GM23338 (cell line): Measurements from ENCODE around the gene DPYSL3. TPM values are rescaled to one million over a fixed set of nuclear protein-coding genes. Genes with fewer than 3 reads are reported as not detected.

Source experiments
- ATAC-seq: fragments of 200-7000 bp; cut with Tn5 transposase; 3 replicates; pipeline ENCODE4 v1.9.1; 2020
- DNase-seq: peaks from one replicate; pipeline ENCODE4 v3.0.0-alpha.2; 2015; ENCODE audit warnings: low spot score
- H2AFZ ChIP-seq: fragments of 200-600 bp; sonication (generic); 2 replicates; pipeline ENCODE4 v1.8.0; 2016; ENCODE audit warnings: antibody characterized with exemption, mild to moderate bottlenecking, moderate library complexity
- H3F3A ChIP-seq: fragments of 200-600 bp; sonication (generic); replicated peaks from 2 replicates; pipeline ENCODE4 v1.8.0; 2017; ENCODE audit warnings: antibody characterized with exemption, mixed run types, low read depth
- H3K27ac ChIP-seq: fragments of 200-600 bp; sonication (generic); 2 replicates; pipeline ENCODE4 v1.6.1; 2016; ENCODE audit warnings: low read depth
- H3K27me3 ChIP-seq: fragments of 200-600 bp; sonication (generic); 2 replicates; pipeline ENCODE4 v1.8.0; 2016; ENCODE audit warnings: mild to moderate bottlenecking, mixed run types, moderate library complexity; ENCODE audit not compliant: insufficient read depth
- H3K36me3 ChIP-seq: fragments of 200-600 bp; sonication (generic); 2 replicates; pipeline ENCODE4 v1.8.0; 2016; ENCODE audit warnings: mild to moderate bottlenecking; ENCODE audit not compliant: insufficient read depth
- H3K4me1 ChIP-seq: fragments of 200-600 bp; sonication (generic); 2 replicates; pipeline ENCODE4 v1.8.0; 2016; ENCODE audit warnings: mild to moderate bottlenecking, moderate library complexity; ENCODE audit not compliant: insufficient read depth
- H3K4me2 ChIP-seq: fragments of 200-600 bp; sonication (generic); 2 replicates; pipeline ENCODE4 v1.7.1; 2017; ENCODE audit warnings: mixed run types
- H3K4me3 ChIP-seq: fragments of 200-600 bp; sonication (generic); 2 replicates; pipeline ENCODE4 v1.6.1; 2016; ENCODE audit warnings: mixed run types
- H3K79me2 ChIP-seq: fragments of 200-600 bp; sonication (generic); replicated peaks from 2 replicates; pipeline ENCODE4 v1.8.0; 2017; ENCODE audit warnings: mild to moderate bottlenecking; ENCODE audit not compliant: insufficient read depth
- H3K9me2 ChIP-seq: fragments of 200-600 bp; sonication (generic); 2 replicates; pipeline ENCODE4 v1.8.0; 2017; ENCODE audit not compliant: insufficient read depth
- H4K20me1 ChIP-seq: fragments of 200-600 bp; sonication (generic); replicated peaks from 2 replicates; pipeline ENCODE4 v1.8.0; 2017; ENCODE audit warnings: mild to moderate bottlenecking; ENCODE audit not compliant: insufficient read depth
- H3K27ac Mint-ChIP-seq: 2 replicates; pipeline ENCODE4 v1.8.0; 2020; ENCODE audit warnings: inconsistent platforms, mild to moderate bottlenecking, moderate library complexity, mixed read lengths
- H3K27me3 Mint-ChIP-seq: 3 replicates; pipeline ENCODE4 v1.8.0; 2022; ENCODE audit warnings: low read depth, mild to moderate bottlenecking, moderate library complexity, mixed read lengths, inconsistent platforms; ENCODE audit not compliant: insufficient read depth, poor library complexity
- H3K36me3 Mint-ChIP-seq: 3 replicates; pipeline ENCODE4 v1.8.0; 2021; ENCODE audit warnings: low read depth, mild to moderate bottlenecking, inconsistent platforms, moderate library complexity, mixed read lengths
- H3K4me1 Mint-ChIP-seq: 3 replicates; pipeline ENCODE4 v1.8.0; 2020; ENCODE audit warnings: mild to moderate bottlenecking, inconsistent platforms, mixed read lengths
- H3K4me3 Mint-ChIP-seq: 3 replicates; pipeline ENCODE4 v1.8.0; 2021; ENCODE audit warnings: moderate library complexity, mild to moderate bottlenecking, inconsistent platforms, mixed read lengths
- H3K9me3 Mint-ChIP-seq: 3 replicates; pipeline ENCODE4 v1.8.0; 2020; ENCODE audit warnings: moderate library complexity, mild to moderate bottlenecking, inconsistent platforms, mixed read lengths
- CREB1 ChIP-seq: fragments of 250-450 bp; sonication (Bioruptor Pico); IDR thresholded peaks from 2 replicates; pipeline ENCODE4 v1.5.0; 2020; ENCODE audit warnings: low read depth, mild to moderate bottlenecking, moderate library complexity
- ETS1 ChIP-seq: IDR thresholded peaks from 2 replicates; pipeline ENCODE4 v1.6.1; 2016; ENCODE audit warnings: antibody characterized with exemption
- EZH2 ChIP-seq: fragments of 200-600 bp; sonication (generic); IDR thresholded peaks from one replicate; pipeline ENCODE4 v1.8.0; 2017; ENCODE audit warnings: antibody characterized with exemption, mild to moderate bottlenecking, low read depth; ENCODE audit not compliant: unreplicated experiment
- EZH2phosphoT487 ChIP-seq: fragments of 200-600 bp; sonication (generic); IDR thresholded peaks from one replicate; pipeline ENCODE4 v1.8.1; 2018; ENCODE audit warnings: antibody characterized with exemption; ENCODE audit not compliant: unreplicated experiment
- JUNB ChIP-seq: IDR thresholded peaks from one replicate; pipeline ENCODE4 v1.6.1; 2016; ENCODE audit warnings: antibody characterized with exemption; ENCODE audit not compliant: unreplicated experiment
- POLR2AphosphoS5 ChIP-seq: IDR thresholded peaks from 2 replicates; pipeline ENCODE4 v1.6.1; 2016; ENCODE audit warnings: antibody characterized with exemption, low read depth
- STAT1 ChIP-seq: IDR thresholded peaks from one replicate; pipeline ENCODE4 v1.6.1; 2016; ENCODE audit warnings: antibody characterized with exemption; ENCODE audit not compliant: unreplicated experiment
- ZNF114 ChIP-seq: fragments of 250-450 bp; sonication (Bioruptor Pico); IDR thresholded peaks from 2 replicates; pipeline ENCODE4 v1.5.0; 2020; ENCODE audit warnings: mild to moderate bottlenecking, moderate library complexity
- ZNF331 ChIP-seq: fragments of 250-450 bp; sonication (Bioruptor Pico); IDR thresholded peaks from 2 replicates; pipeline ENCODE4 v1.5.0; 2020; ENCODE audit warnings: low read depth, mild to moderate bottlenecking, moderate library complexity
- polyA plus RNA-seq: library from polyadenylated mRNA; unstranded; fragments of >200 nt; fragmentation: Nextera tagmentation; extraction: Ambion mirVana; gene quantifications from 2 replicates; pipeline ENCODE4 v1.2.1, GENCODE V29; 2016
- total RNA-seq: library from RNA; depleted of rRNA; stranded (reverse); fragments of >200 nt; shearing (Covaris generic); gene quantifications from 2 replicates; pipeline ENCODE4 v1.2.3, GENCODE V29; 2014
- TF ChIP-seq, protein P1 (sequence below): fragments of 250-450 bp; sonication (Bioruptor Pico); IDR thresholded peaks from 2 replicates; pipeline ENCODE4 v1.5.0; 2020; ENCODE audit warnings: mild to moderate bottlenecking, moderate library complexity
- TF ChIP-seq, protein P2 (sequence below): IDR thresholded peaks from one replicate; pipeline ENCODE4 v1.6.1; 2018; ENCODE audit warnings: antibody characterized with exemption; ENCODE audit not compliant: unreplicated experiment
- TF ChIP-seq, protein P3 (sequence below), 2 experiments: fragments of 200-600 bp in 1 of 2; sonication (generic) in 1 of 2; conservative IDR thresholded peaks; 2 replicates each; pipeline versions ENCODE4 v1.5.1 to v1.6.1; 2016 to 2017; ENCODE audit warnings: antibody characterized with exemption in 2 of 2, low read depth in 2 of 2, mild to moderate bottlenecking in 2 of 2, moderate library complexity in 1 of 2

DPYSL3 gene
- total and polyA plus RNA-seq, 2 experiments from 2014 or later, result 97.6 to 455 TPM

- TF ChIP-seq, protein P1, sequence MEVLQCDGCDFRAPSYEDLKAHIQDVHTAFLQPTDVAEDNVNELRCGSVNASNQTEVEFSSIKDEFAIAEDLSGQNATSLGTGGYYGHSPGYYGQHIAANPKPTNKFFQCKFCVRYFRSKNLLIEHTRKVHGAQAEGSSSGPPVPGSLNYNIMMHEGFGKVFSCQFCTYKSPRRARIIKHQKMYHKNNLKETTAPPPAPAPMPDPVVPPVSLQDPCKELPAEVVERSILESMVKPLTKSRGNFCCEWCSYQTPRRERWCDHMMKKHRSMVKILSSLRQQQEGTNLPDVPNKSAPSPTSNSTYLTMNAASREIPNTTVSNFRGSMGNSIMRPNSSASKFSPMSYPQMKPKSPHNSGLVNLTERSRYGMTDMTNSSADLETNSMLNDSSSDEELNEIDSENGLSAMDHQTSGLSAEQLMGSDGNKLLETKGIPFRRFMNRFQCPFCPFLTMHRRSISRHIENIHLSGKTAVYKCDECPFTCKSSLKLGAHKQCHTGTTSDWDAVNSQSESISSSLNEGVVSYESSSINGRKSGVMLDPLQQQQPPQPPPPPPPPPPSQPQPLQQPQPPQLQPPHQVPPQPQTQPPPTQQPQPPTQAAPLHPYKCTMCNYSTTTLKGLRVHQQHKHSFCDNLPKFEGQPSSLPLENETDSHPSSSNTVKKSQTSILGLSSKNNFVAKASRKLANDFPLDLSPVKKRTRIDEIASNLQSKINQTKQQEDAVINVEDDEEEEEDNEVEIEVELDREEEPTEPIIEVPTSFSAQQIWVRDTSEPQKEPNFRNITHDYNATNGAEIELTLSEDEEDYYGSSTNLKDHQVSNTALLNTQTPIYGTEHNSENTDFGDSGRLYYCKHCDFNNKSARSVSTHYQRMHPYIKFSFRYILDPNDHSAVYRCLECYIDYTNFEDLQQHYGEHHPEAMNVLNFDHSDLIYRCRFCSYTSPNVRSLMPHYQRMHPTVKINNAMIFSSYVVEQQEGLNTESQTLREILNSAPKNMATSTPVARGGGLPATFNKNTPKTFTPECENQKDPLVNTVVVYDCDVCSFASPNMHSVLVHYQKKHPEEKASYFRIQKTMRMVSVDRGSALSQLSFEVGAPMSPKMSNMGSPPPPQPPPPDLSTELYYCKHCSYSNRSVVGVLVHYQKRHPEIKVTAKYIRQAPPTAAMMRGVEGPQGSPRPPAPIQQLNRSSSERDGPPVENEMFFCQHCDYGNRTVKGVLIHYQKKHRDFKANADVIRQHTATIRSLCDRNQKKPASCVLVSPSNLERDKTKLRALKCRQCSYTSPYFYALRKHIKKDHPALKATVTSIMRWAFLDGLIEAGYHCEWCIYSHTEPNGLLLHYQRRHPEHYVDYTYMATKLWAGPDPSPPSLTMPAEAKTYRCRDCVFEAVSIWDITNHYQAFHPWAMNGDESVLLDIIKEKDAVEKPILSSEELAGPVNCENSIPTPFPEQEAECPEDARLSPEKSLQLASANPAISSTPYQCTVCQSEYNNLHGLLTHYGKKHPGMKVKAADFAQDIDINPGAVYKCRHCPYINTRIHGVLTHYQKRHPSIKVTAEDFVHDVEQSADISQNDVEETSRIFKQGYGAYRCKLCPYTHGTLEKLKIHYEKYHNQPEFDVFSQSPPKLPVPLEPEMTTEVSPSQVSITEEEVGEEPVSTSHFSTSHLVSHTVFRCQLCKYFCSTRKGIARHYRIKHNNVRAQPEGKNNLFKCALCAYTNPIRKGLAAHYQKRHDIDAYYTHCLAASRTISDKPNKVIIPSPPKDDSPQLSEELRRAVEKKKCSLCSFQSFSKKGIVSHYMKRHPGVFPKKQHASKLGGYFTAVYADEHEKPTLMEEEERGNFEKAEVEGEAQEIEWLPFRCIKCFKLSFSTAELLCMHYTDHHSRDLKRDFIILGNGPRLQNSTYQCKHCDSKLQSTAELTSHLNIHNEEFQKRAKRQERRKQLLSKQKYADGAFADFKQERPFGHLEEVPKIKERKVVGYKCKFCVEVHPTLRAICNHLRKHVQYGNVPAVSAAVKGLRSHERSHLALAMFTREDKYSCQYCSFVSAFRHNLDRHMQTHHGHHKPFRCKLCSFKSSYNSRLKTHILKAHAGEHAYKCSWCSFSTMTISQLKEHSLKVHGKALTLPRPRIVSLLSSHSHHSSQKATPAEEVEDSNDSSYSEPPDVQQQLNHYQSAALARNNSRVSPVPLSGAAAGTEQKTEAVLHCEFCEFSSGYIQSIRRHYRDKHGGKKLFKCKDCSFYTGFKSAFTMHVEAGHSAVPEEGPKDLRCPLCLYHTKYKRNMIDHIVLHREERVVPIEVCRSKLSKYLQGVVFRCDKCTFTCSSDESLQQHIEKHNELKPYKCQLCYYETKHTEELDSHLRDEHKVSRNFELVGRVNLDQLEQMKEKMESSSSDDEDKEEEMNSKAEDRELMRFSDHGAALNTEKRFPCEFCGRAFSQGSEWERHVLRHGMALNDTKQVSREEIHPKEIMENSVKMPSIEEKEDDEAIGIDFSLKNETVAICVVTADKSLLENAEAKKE (CRISPR knock-in tag), result no peak
- TF ChIP-seq EZH2phosphoT487, result no peak
Measured at GRCh38 chr5:147534172-147534951, 24.5 kb upstream of the DPYSL3 start (continued).

GRCh38 chr5:147532156-147532555 is 22.3 kb upstream of the DPYSL3 start:
- Histone ChIP-seq H3F3A (no peaks in the 10 kb centered on the region), H3K79me2 (no peaks in the 10 kb centered on the region), H3K9me2 (no peaks in the 10 kb centered on the region), H3K4me1 (no peaks in the 10 kb centered on the region), H3K4me3 (no peak overlapping the region), H3K27ac (no peak overlapping the region), H2AFZ (no peak overlapping the region; the same call in 1 of the 2 replicates), H4K20me1 (no peaks in the 10 kb centered on the region), H3K4me2 (no peak overlapping the region), H3K36me3 (no peaks in the 10 kb centered on the region), H3K27me3 (no peaks in the 10 kb centered on the region)
- no peak for ATAC-seq
- no peak for DNase-seq
- Mint-ChIP-seq H3K4me1 (no peaks in the 10 kb centered on the region), H3K4me3 (no peak overlapping the region), H3K27me3 (no peaks in the 10 kb centered on the region), H3K36me3 (no peaks in the 10 kb centered on the region), H3K27ac (no peak overlapping the region), H3K9me3 (no peaks in the 10 kb centered on the region)
- TF ChIP-seq, protein P2, sequence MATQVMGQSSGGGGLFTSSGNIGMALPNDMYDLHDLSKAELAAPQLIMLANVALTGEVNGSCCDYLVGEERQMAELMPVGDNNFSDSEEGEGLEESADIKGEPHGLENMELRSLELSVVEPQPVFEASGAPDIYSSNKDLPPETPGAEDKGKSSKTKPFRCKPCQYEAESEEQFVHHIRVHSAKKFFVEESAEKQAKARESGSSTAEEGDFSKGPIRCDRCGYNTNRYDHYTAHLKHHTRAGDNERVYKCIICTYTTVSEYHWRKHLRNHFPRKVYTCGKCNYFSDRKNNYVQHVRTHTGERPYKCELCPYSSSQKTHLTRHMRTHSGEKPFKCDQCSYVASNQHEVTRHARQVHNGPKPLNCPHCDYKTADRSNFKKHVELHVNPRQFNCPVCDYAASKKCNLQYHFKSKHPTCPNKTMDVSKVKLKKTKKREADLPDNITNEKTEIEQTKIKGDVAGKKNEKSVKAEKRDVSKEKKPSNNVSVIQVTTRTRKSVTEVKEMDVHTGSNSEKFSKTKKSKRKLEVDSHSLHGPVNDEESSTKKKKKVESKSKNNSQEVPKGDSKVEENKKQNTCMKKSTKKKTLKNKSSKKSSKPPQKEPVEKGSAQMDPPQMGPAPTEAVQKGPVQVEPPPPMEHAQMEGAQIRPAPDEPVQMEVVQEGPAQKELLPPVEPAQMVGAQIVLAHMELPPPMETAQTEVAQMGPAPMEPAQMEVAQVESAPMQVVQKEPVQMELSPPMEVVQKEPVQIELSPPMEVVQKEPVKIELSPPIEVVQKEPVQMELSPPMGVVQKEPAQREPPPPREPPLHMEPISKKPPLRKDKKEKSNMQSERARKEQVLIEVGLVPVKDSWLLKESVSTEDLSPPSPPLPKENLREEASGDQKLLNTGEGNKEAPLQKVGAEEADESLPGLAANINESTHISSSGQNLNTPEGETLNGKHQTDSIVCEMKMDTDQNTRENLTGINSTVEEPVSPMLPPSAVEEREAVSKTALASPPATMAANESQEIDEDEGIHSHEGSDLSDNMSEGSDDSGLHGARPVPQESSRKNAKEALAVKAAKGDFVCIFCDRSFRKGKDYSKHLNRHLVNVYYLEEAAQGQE, result no peak
- TF ChIP-seq ETS1, result no peak
- no peak for TF ChIP-seq CREB1 (CRISPR knock-in tag)
- TF ChIP-seq EZH2, result no peak
- TF ChIP-seq ZNF114, result no peak
- no peak for TF ChIP-seq STAT1
- TF ChIP-seq POLR2AphosphoS5, result no peak
- TF ChIP-seq JUNB, result no peak
- TF ChIP-seq EZH2phosphoT487, result no peak
- no peak for TF ChIP-seq ZNF331 (CRISPR knock-in tag)
- TF ChIP-seq, protein P3, sequence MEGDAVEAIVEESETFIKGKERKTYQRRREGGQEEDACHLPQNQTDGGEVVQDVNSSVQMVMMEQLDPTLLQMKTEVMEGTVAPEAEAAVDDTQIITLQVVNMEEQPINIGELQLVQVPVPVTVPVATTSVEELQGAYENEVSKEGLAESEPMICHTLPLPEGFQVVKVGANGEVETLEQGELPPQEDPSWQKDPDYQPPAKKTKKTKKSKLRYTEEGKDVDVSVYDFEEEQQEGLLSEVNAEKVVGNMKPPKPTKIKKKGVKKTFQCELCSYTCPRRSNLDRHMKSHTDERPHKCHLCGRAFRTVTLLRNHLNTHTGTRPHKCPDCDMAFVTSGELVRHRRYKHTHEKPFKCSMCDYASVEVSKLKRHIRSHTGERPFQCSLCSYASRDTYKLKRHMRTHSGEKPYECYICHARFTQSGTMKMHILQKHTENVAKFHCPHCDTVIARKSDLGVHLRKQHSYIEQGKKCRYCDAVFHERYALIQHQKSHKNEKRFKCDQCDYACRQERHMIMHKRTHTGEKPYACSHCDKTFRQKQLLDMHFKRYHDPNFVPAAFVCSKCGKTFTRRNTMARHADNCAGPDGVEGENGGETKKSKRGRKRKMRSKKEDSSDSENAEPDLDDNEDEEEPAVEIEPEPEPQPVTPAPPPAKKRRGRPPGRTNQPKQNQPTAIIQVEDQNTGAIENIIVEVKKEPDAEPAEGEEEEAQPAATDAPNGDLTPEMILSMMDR (conservative IDR thresholded peaks at IDR 0.05; ENCODE audit: low read depth in 2 of 2), result no peak
